ENCODE measurements around the gene SEC22C. TPM values are rescaled to one million over a fixed set of nuclear protein-coding genes. Genes with fewer than 3 reads are reported as not detected.

SEC22C gene
- total RNA-seq, 4 donors from 2014 or later: 46.0 to 81.2 (median 56.1) TPM

- no peak for ATAC-seq (ENCODE audit: low FRiP score)
- DNase-seq (ENCODE audit: low spot score): no peak
- TF ChIP-seq CTCF (IDR thresholded peaks at IDR 0.05): no peak
Observed at GRCh38 chr3:42593635-42594034, 11.9 kb upstream of the SEC22C start.

GRCh38 chr3:42591811-42592210 is 10.0 kb upstream of the SEC22C start:
- DNase-seq (ENCODE audit: low spot score) (no peak), ATAC-seq (ENCODE audit: low FRiP score) (no peak)
- TF ChIP-seq CTCF (IDR thresholded peaks at IDR 0.05): no peak

- TF ChIP-seq CTCF (IDR thresholded peaks at IDR 0.05): no peak
- ATAC-seq (ENCODE audit: low FRiP score) (no peak), DNase-seq (ENCODE audit: low spot score) (no peak)
Observed at GRCh38 chr3:42590989-42591756, 9.4 kb upstream of the SEC22C start.

- no peak for ATAC-seq (ENCODE audit: low FRiP score)
- TF ChIP-seq CTCF (IDR thresholded peaks at IDR 0.05): no peak
- DNase-seq (ENCODE audit: low spot score): no peak
Observed at GRCh38 chr3:42589382-42590109, 7.8 kb upstream of the SEC22C start.

- ATAC-seq (ENCODE audit: low FRiP score): no peak
- DNase-seq (ENCODE audit: low spot score): no peak
- TF ChIP-seq CTCF (IDR thresholded peaks at IDR 0.05): no peak
Observed at GRCh38 chr3:42588625-42589024, 6.9 kb upstream of the SEC22C start.

GRCh38 chr3:42582474-42583070 is 805 bp upstream of the SEC22C start:
- no peak for ATAC-seq (ENCODE audit: low FRiP score)
- DNase-seq (ENCODE audit: low spot score): no peak
- no peak for TF ChIP-seq CTCF (IDR thresholded peaks at IDR 0.05)

All from omental fat pad (tissue), 4 donors.